Measurements from ENCODE around the gene TNS2.
A peak's percentile ranks its signal among the peaks of the same experiment; 100 is the strongest.
"Not testable (repeated sequence)": the region's sequence is repeated elsewhere in the genome, so short reads cannot be mapped to it uniquely, and the experiment has no call there.

The TNS2 gene

GRCh38 chr12:53049571-53050318 is at the start of gene TNS2:
TNS2 (plus strand) TSS chr12:53050065; CDS start chr12:53050186, 121 bp downstream.
- no peak for DNase-seq

- no peak for DNase-seq
Measured at GRCh38 chr12:53004178-53004577, 45.7 kb upstream of the TNS2 start.

GRCh38 chr12:53004582-53004981 is 45.3 kb upstream of the TNS2 start:
- no peak for DNase-seq

- DNase-seq, result peak; percentile 37
Measured at GRCh38 chr12:53005215-53005985, 44.5 kb upstream of the TNS2 start.

- DNase-seq, result peak; percentile 100
Measured at GRCh38 chr12:53005986-53006809, 43.7 kb upstream of the TNS2 start, which contains the start of gene EIF4B. EIF4B (plus strand) TSS chr12:53006456; CDS start chr12:53006484, 28 bp downstream.

GRCh38 chr12:53006810-53007309 is 43.0 kb upstream of the TNS2 start:
- peak; percentile 88 for DNase-seq

GRCh38 chr12:53007343-53007742 is 42.5 kb upstream of the TNS2 start:
- no peak for DNase-seq

GRCh38 chr12:53008760-53009159 is 41.1 kb upstream of the TNS2 start:
- not testable (repeated sequence) for DNase-seq

- no peak for DNase-seq
Measured at GRCh38 chr12:53010955-53011354, 38.9 kb upstream of the TNS2 start.

GRCh38 chr12:53011889-53012288 is 38.0 kb upstream of the TNS2 start:
- no peak for DNase-seq

- no peak for DNase-seq
Measured at GRCh38 chr12:53012928-53013327, 36.9 kb upstream of the TNS2 start.

GRCh38 chr12:53014709-53015108 is 35.2 kb upstream of the TNS2 start:
- DNase-seq, result no peak

- no peak for DNase-seq
Measured at GRCh38 chr12:53025250-53025649, 24.6 kb upstream of the TNS2 start.

- not testable (repeated sequence) for DNase-seq
Measured at GRCh38 chr12:53027014-53027413, 22.9 kb upstream of the TNS2 start.

GRCh38 chr12:53031616-53032015 is 18.2 kb upstream of the TNS2 start:
- DNase-seq, result no peak

GRCh38 chr12:53033832-53034231 is 16.0 kb upstream of the TNS2 start:
- DNase-seq, result not testable (repeated sequence)

- no peak for DNase-seq
Measured at GRCh38 chr12:53034459-53034858, 15.4 kb upstream of the TNS2 start.

GRCh38 chr12:53036802-53037201 is 13.1 kb upstream of the TNS2 start:
- no peak for DNase-seq

- no peak for DNase-seq
Measured at GRCh38 chr12:53039851-53040250, 10.0 kb upstream of the TNS2 start.

- no peak for DNase-seq
Measured at GRCh38 chr12:53042607-53043454, 7.0 kb upstream of the TNS2 start.

GRCh38 chr12:53044052-53044581 is 5.7 kb upstream of the TNS2 start:
- DNase-seq, result no peak
